GM18867 (cell line): ENCODE results near the gene LIG1.
A peak's percentile ranks its signal among the peaks of the same experiment; 100 is the strongest.

ENCODE experiments used
- ATAC-seq: cut with Tn5 transposase; IDR thresholded peaks from one replicate; pipeline ENCODE4 v1.9.1; 2021; ENCODE audit warnings: mild to moderate bottlenecking, moderate library complexity; ENCODE audit not compliant: unreplicated experiment

Gene LIG1

GRCh38 chr19:48169939-48170803 is at the start of gene LIG1, which contains the start of gene ZSWIM9:
TSS of gene LIG1 (minus strand) at chr19:48170344. CDS start at chr19:48165566, 4,778 bp downstream.
TSS of gene ZSWIM9 (plus strand) at chr19:48170680. CDS start at chr19:48171803, 1,123 bp downstream.
- peak; percentile 71 for ATAC-seq

- no peak for ATAC-seq
Observed at GRCh38 chr19:48218997-48219396, 48.9 kb upstream of the LIG1 start.

- ATAC-seq, result no peak
Observed at GRCh38 chr19:48216933-48217332, 46.8 kb upstream of the LIG1 start.

GRCh38 chr19:48213959-48214358 is 43.8 kb upstream of the LIG1 start:
- ATAC-seq, result no peak

GRCh38 chr19:48210005-48210404 is 39.9 kb upstream of the LIG1 start:
- no peak for ATAC-seq

- no peak for ATAC-seq
Observed at GRCh38 chr19:48206397-48207093, 36.4 kb upstream of the LIG1 start.

GRCh38 chr19:48203794-48204628 is 33.9 kb upstream of the LIG1 start:
- ATAC-seq, result peak; percentile 93

GRCh38 chr19:48203222-48203793 is 33.2 kb upstream of the LIG1 start:
- ATAC-seq, result no peak

- ATAC-seq, result no peak
Observed at GRCh38 chr19:48196933-48197665, 27.0 kb upstream of the LIG1 start.

- no peak for ATAC-seq
Observed at GRCh38 chr19:48196321-48196763, 26.2 kb upstream of the LIG1 start.

GRCh38 chr19:48194844-48195830 is 25.0 kb upstream of the LIG1 start:
- ATAC-seq, result no peak

GRCh38 chr19:48194041-48194843 is 24.1 kb upstream of the LIG1 start:
- no peak for ATAC-seq

GRCh38 chr19:48192750-48193149 is 22.6 kb upstream of the LIG1 start:
- ATAC-seq, result no peak

- ATAC-seq, result no peak
Observed at GRCh38 chr19:48190885-48191284, 20.7 kb upstream of the LIG1 start.

GRCh38 chr19:48190288-48190884 is 20.2 kb upstream of the LIG1 start:
- no peak for ATAC-seq

- ATAC-seq, result peak; percentile 44
Observed at GRCh38 chr19:48186541-48186991, 16.4 kb upstream of the LIG1 start.

GRCh38 chr19:48186015-48186414 is 15.9 kb upstream of the LIG1 start:
- peak; percentile 32 for ATAC-seq
